NCI-H510A treated with DMSO at 0.1 percent for 48 hours (cell line): ENCODE data around the gene RGS6.

Experiments
- DNase-seq: peaks from one replicate; lab custom pipeline; 2025; lab: John Stamatoyannopoulos, UW

RGS6 gene

GRCh38 chr14:72553656-72554055, 621.4 kb downstream of the RGS6 start:
- no peak for DNase-seq

GRCh38 chr14:72554401-72554800, 622.2 kb downstream of the RGS6 start:
- DNase-seq, result no peak

GRCh38 chr14:72554994-72555608, 622.9 kb downstream of the RGS6 start:
- no peak for DNase-seq

GRCh38 chr14:72555609-72556000, 623.4 kb downstream of the RGS6 start:
- no peak for DNase-seq

GRCh38 chr14:72557671-72558070, 625.4 kb downstream of the RGS6 start:
- no peak for DNase-seq

- no peak for DNase-seq
Measured at GRCh38 chr14:72558721-72559120, 626.5 kb downstream of the RGS6 start.

GRCh38 chr14:72559202-72559601, 627.0 kb downstream of the RGS6 start:
- no peak for DNase-seq

GRCh38 chr14:72559669-72560255, 627.5 kb downstream of the RGS6 start:
- DNase-seq, result no peak

- no peak for DNase-seq
Measured at GRCh38 chr14:72560331-72560730, 628.1 kb downstream of the RGS6 start.

GRCh38 chr14:72560889-72561493, 628.8 kb downstream of the RGS6 start:
- no peak for DNase-seq

- no peak for DNase-seq
Measured at GRCh38 chr14:72562300-72562699, 630.1 kb downstream of the RGS6 start.

GRCh38 chr14:72563676-72564075, 631.4 kb downstream of the RGS6 start:
- DNase-seq, result no peak

GRCh38 chr14:72565149-72565559, 632.9 kb downstream of the RGS6 start:
- DNase-seq, result no peak

GRCh38 chr14:72565917-72566316, 633.7 kb downstream of the RGS6 start:
- DNase-seq, result no peak

- DNase-seq, result no peak
Measured at GRCh38 chr14:72567226-72567625, 635.0 kb downstream of the RGS6 start.

GRCh38 chr14:72568296-72568992, 636.2 kb downstream of the RGS6 start:
- no peak for DNase-seq

- DNase-seq, result no peak
Measured at GRCh38 chr14:72573725-72574417, 641.6 kb downstream of the RGS6 start.

GRCh38 chr14:72574715-72575114, 642.5 kb downstream of the RGS6 start:
- no peak for DNase-seq

GRCh38 chr14:72576258-72576657, 644.0 kb downstream of the RGS6 start:
- no peak for DNase-seq

GRCh38 chr14:72577521-72577920, 645.3 kb downstream of the RGS6 start:
- no peak for DNase-seq

- no peak for DNase-seq
Measured at GRCh38 chr14:72578514-72578913, 646.3 kb downstream of the RGS6 start.

- no peak for DNase-seq
Measured at GRCh38 chr14:72582582-72582981, 650.4 kb downstream of the RGS6 start.
